Stimulated activated CD4-positive, alpha-beta T cell treated with anti-CD3 and anti-CD28 coated beads, Interleukin-15, amount 100 ng/mL, for 24 hours (primary cell): ENCODE measurements around the gene INHBB.

Experiments used
- DNase-seq: peaks from one replicate; pipeline ENCODE4 v3.0.0-alpha.2; 2020

The INHBB gene

DNA sequence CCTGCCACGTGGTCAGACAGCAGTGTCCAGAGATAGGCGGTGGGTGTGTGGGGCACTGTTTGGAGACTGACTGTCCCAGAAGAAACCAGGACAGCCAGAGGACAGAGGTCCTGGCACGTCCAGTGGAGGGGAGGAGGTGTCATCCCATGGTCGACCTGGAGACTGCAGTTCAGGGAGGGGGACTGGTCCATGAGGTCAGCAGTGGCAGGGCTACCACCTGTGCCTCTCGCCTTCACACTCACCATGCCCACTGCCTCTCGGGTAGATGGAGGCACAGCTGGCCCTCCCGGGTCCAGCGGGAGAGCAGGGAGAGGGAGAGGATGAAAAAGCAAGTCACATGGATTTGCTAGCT is 53.9 kb downstream of the INHBB start:
- no peak for DNase-seq

DNA sequence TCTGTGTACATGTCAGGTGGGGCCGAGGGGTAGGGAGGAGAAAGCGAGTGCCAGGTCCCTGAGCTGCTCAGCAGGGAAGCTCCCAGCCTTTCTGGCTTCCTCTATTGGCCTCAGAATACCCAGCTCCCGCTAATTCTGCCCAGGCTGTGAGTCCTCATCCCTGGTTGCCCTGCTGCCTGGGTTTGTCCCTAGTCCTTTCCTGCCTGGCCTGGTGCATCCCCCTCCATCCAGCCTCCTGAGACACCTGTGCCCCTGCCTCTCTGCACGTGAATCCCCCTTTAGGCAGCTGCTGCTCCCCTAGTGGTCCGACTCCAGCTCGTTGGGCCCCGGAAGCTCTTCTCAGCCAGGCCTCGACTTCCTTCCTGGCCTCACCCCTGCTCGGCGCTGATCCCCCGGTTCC is 54.6 kb downstream of the INHBB start:
- no peak for DNase-seq
